Measurements from ENCODE around the gene DOK7. TPM values are rescaled to one million over a fixed set of nuclear protein-coding genes. Genes with fewer than 3 reads are reported as not detected.

The DOK7 gene
- total RNA-seq, 1 experiment from 2014 or later: 0.26 TPM

DNA sequence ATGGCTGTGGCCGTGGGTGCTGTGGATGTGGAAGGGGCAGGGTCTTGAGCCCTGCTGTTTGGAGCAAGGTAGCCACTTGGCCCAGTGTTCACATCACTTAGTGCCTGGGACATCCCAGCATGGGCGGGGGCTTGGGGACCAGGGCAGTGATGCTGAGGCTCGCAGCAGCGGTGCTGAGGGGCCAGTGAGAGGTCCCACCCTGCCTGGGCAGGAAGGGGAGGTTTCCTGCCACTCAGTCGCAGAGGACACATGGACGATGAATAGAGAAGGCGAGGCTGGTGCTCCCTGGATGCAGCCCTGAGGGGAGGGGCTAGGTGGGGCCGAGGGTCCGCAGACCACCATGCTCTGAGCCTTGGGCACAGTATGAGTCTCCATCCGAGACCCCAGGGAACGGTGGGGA is 25.7 kb downstream of the DOK7 start:
- H3K27me3 ChIP-seq (ENCODE audit: insufficient read depth, low read length): peaks cover 37% of the 10 kb centered on the region; the same call in 1 of the 2 replicates
- no peaks in the 10 kb centered on the region for H3K9me3 ChIP-seq (ENCODE audit: control insufficient read depth, low read depth, low read length)
- no peak overlapping the region for H3K18ac ChIP-seq (ENCODE audit: insufficient read length, low read depth, low read length)
- no peak overlapping the region for H2BK15ac ChIP-seq (ENCODE audit: low read depth, low read length)
- H4K91ac ChIP-seq (ENCODE audit: insufficient read length, low read depth, low read length): no peak overlapping the region
- no peak overlapping the region for H3K4me3 Mint-ChIP-seq
- no peak overlapping the region for H4K5ac ChIP-seq (ENCODE audit: insufficient read length, low read depth, low read length)
- H4K8ac ChIP-seq (replicated peaks; ENCODE audit: insufficient read length, low read depth, low read length): no peak overlapping the region
- H3K27ac Mint-ChIP-seq: no peak overlapping the region
- H3T11ph ChIP-seq (ENCODE audit: low read length): no peak overlapping the region
- no peak overlapping the region for H3K14ac ChIP-seq (ENCODE audit: insufficient read depth, low read length)
- no peak overlapping the region for H3K23ac ChIP-seq (ENCODE audit: insufficient read length, low read depth, low read length)
- no peaks in the 10 kb centered on the region; a peak in 1 of 7 replicates for H3K36me3 Mint-ChIP-seq (ENCODE audit: insufficient read depth in 1 of 3, low read depth in 3 of 3)
- no peaks in the 10 kb centered on the region; a peak in 1 of 5 replicates for H3K9me3 Mint-ChIP-seq
- no CpG with 5 or more reads among the region's 11 CpGs for WGBS (ENCODE audit: extremely low coverage, insufficient read length, low lambda C conversion rate)
- TF ChIP-seq CTCF (conservative IDR thresholded peaks at IDR 0.05): no peak
- no peaks in the 10 kb centered on the region for H3K79me1 ChIP-seq (ENCODE audit: insufficient read depth, low read depth, low read length, poor library complexity, severe bottlenecking)
- H2AK5ac ChIP-seq (ENCODE audit: insufficient read length, low read length): no peak overlapping the region
- H3K4me2 ChIP-seq (ENCODE audit: insufficient read depth, insufficient read length, low read length): no peak overlapping the region
- peaks cover 16 to 41% of the 10 kb centered on the region in 2 experiments for H3K4me1 Mint-ChIP-seq
- no peak overlapping the region for H3K27ac ChIP-seq (ENCODE audit: insufficient read length, low read depth, low read length)
- no peak overlapping the region for H2BK20ac ChIP-seq (ENCODE audit: low read depth, low read length, poor library complexity, severe bottlenecking)
- H3K27me3 Mint-ChIP-seq (ENCODE audit: low read depth): peaks cover 94% of the 10 kb centered on the region
- no peaks in the 10 kb centered on the region for H3K79me2 ChIP-seq (ENCODE audit: insufficient read depth, low read length)
- no peaks in the 10 kb centered on the region for H3K23me2 ChIP-seq (ENCODE audit: insufficient read length, low read depth, low read length, poor library complexity, severe bottlenecking)
- no peak overlapping the region for H2BK5ac ChIP-seq (ENCODE audit: insufficient read length, low read length)
- no peaks in the 10 kb centered on the region for H3K4me1 ChIP-seq (ENCODE audit: insufficient read depth, low read length)
- no peak for DNase-seq
- H3K4ac ChIP-seq (ENCODE audit: low read depth, low read length): no peak overlapping the region
- H4K20me1 ChIP-seq (ENCODE audit: control insufficient read depth, insufficient read depth, insufficient read length): peaks cover 4% of the 10 kb centered on the region
- no peak overlapping the region for H3K9ac ChIP-seq (ENCODE audit: extremely low read depth, insufficient read length, low read length)
- no peak overlapping the region for H2AFZ ChIP-seq (ENCODE audit: low read length)
- H2BK12ac ChIP-seq (ENCODE audit: insufficient read length, low read depth, low read length): no peak overlapping the region
- no peak overlapping the region for H2BK120ac ChIP-seq (ENCODE audit: low read depth, low read length, poor library complexity, severe bottlenecking)
- no peak overlapping the region for H3K56ac ChIP-seq (ENCODE audit: insufficient read length, low read depth, low read length)

Data from H9 (cell line).